Right lobe of liver (tissue), 6 donors: Measurements from ENCODE around the gene GRIP1. TPM values are rescaled to one million over a fixed set of nuclear protein-coding genes. Genes with fewer than 3 reads are reported as not detected.

Source experiments
- ATAC-seq, 4 donors: fragments of 200-7000 bp; cut with Tn5 transposase; one replicate each; pipeline ENCODE4 v1.9.1; 2020; ENCODE audit warnings: mild to moderate bottlenecking in 4 of 4, moderate library complexity in 4 of 4
- DNase-seq, 3 donors: peaks; one replicate each; pipeline ENCODE4 v3.0.0-alpha.2; 2020
- H3K27ac ChIP-seq, 3 donors: fragments of 200-600 bp; one replicate each; pipeline ENCODE4 v1.8.0; 2022
- H3K27me3 ChIP-seq, 2 donors: fragments of 200-600 bp; one replicate each; pipeline ENCODE4 v1.8.0; 2022
- H3K36me3 ChIP-seq, 4 donors: fragments of 200-600 bp; sonication (generic) in 1 of 4; one replicate each; pipeline versions ENCODE4 v1.5.1 to v1.8.0; 2017 to 2022; ENCODE audit warnings: control low read depth in 1 of 4
- H3K4me1 ChIP-seq, 4 donors: fragments of 200-600 bp; sonication (generic) in 1 of 4; one replicate each; pipeline versions ENCODE4 v1.5.1 to v1.8.0; 2017 to 2022; ENCODE audit warnings: control low read depth in 1 of 4
- H3K4me3 ChIP-seq, 3 donors: fragments of 200-600 bp; one replicate each; pipeline ENCODE4 v1.8.0; 2022
- H3K9me3 ChIP-seq, 4 donors: fragments of 200-600 bp; sonication (generic) in 1 of 4; one replicate each; pipeline versions ENCODE4 v1.5.1 to v1.8.0; 2017 to 2022; ENCODE audit warnings: control low read depth in 1 of 4
- POLR2A ChIP-seq: fragments of 450-650 bp; IDR thresholded peaks from one replicate; pipeline ENCODE4 v1.6.1; 2017; ENCODE audit warnings: antibody characterized with exemption, mild to moderate bottlenecking
- WGBS: methylation state at CpG from one replicate; pipeline ENCODE4 v1.1.6; 2018; ENCODE audit warnings: low coverage, low lambda C conversion rate; ENCODE audit not compliant: insufficient coverage; ENCODE audit errors: missing lambda C conversion rate; 5-methylcytosine and 5-hydroxymethylcytosine counted together
- intact Hi-C, 2 donors: fragments of 100-400 bp; cut with DNase I; formaldehyde crosslinking; loops; one replicate each; pipeline versions ENCODE4 v1.11.2 to v1.14.1; 2022
- total RNA-seq, 6 experiments: library from RNA; depleted of rRNA in 2 of 6; stranded (reverse); fragments of >200 nt in 2 of 6; fragmentation: NEBNext Ultra II Directional in 3 of 6; extraction: Animal tissue kit (Norgen Biotek cat#: 25700) in 3 of 6; gene quantifications; one replicate each; pipeline versions ENCODE4 v1.1.0 to v1.2.4, GENCODE V29; 2016 to 2023
- TF ChIP-seq, protein P1 (sequence below), 4 donors: fragments of 200-600 bp in 3 of 4; fragments of 450-650 bp in 1 of 4; IDR thresholded peaks; one replicate each; pipeline versions ENCODE4 v1.5.1 to v1.8.0; 2016 to 2022; ENCODE audit warnings: antibody characterized with exemption in 4 of 4, mild to moderate bottlenecking in 2 of 4
- donor health status: DM: no; HTN: yes; CAD: no.
- donor health status: DM: no; HTN: no; CAD: no.
- donor health status: DM: no; HTN: no; CAD: no.
- donor health status: DM: no; HTN: yes; CAD: no.
- donor health status: DM: no; HTN: yes; CAD: no.

GRIP1 gene
- total RNA-seq, 6 experiments from 2014 or later, result 0.22 to 0.78 (median 0.26) TPM; not detected in 3

DNA sequence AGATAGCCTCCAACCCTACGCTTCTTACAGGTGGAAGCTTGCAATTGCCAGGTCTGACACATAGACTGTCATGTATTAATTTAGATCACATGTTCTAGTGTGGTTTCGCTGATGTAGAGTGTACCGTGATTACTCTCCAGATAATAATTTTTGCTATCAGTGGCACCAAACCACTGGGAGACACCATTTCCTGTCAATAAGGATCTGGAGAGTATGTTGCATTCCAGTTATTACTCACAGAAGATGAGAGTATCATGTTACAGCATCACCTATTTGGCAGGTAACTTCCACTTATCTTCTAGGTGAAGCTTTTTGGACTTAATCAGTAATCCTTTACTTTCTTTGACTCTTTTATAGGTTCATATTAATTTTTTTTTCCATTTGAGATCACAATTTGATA lies 229.3 kb downstream of the GRIP1 start:
- TF ChIP-seq, protein P1, sequence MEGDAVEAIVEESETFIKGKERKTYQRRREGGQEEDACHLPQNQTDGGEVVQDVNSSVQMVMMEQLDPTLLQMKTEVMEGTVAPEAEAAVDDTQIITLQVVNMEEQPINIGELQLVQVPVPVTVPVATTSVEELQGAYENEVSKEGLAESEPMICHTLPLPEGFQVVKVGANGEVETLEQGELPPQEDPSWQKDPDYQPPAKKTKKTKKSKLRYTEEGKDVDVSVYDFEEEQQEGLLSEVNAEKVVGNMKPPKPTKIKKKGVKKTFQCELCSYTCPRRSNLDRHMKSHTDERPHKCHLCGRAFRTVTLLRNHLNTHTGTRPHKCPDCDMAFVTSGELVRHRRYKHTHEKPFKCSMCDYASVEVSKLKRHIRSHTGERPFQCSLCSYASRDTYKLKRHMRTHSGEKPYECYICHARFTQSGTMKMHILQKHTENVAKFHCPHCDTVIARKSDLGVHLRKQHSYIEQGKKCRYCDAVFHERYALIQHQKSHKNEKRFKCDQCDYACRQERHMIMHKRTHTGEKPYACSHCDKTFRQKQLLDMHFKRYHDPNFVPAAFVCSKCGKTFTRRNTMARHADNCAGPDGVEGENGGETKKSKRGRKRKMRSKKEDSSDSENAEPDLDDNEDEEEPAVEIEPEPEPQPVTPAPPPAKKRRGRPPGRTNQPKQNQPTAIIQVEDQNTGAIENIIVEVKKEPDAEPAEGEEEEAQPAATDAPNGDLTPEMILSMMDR (IDR thresholded peaks at IDR 0.05), result no peak
- TF ChIP-seq POLR2A, result no peak
- no peak overlapping the region for H3K4me3 ChIP-seq
- ATAC-seq, result no peak
- H3K27me3 ChIP-seq, result no peaks in the 10 kb centered on the region
- H3K4me1 ChIP-seq, result no peaks in the 10 kb centered on the region
- H3K36me3 ChIP-seq, result no peaks in the 10 kb centered on the region
- no peaks in the 10 kb centered on the region for H3K9me3 ChIP-seq
- 79% methylated on average over 3 of the region's 3 CpGs for WGBS
- intact Hi-C loops, result no loop called here
- H3K27ac ChIP-seq, result no peak overlapping the region
- DNase-seq, result no peak

DNA sequence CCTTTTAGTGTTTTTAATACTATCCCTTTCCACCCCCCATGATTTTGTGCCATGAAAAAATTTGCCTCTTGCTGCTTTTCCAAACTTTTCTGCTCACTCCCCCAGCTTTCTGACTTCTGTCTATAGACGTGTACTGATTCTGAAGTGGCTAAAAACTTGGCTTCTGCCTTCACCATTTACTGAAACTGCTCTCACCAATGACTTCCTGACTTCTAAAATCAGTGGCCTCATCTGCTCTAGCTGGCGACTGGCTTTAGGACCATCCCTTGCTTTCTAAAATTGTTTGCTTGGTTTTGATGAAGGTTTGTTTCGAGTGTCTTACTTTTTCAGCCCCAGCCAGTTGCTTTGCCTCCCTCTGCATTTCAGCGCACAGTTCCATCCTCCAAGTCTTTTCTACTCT lies 231.2 kb downstream of the GRIP1 start:
- H3K27me3 ChIP-seq, result no peaks in the 10 kb centered on the region
- H3K4me3 ChIP-seq, result no peak overlapping the region
- TF ChIP-seq POLR2A, result no peak
- TF ChIP-seq, protein P1 (IDR thresholded peaks at IDR 0.05), result no peak
- DNase-seq (no peak), ATAC-seq (no peak)
- no peaks in the 10 kb centered on the region for H3K36me3 ChIP-seq
- intact Hi-C loops, result no loop called here
- no peak overlapping the region for H3K27ac ChIP-seq
- H3K4me1 ChIP-seq, result peaks cover 0 to 2% (median 0%) of the 10 kb centered on the region in 4 donors
- no peaks in the 10 kb centered on the region for H3K9me3 ChIP-seq
- WGBS, result 49% methylated on average over 4 of the region's 4 CpGs

DNA sequence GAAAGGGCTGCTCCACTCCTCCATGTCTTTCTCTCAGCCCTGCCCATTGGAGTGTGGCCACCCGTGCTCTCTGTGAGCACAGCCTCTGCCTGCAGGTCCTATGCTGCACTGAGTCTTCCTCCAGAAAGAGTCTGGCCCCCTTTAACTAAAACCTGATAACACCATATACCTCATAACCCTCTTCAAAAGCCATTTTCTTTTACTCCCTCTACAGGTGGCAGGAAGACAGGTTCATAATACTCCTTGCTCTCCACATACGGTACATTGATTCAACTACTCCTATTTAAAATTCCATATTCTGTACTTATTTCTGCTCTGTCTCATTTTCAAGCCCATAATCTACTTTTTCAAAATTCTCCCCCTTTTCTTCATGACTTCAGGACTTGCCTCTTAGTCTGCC lies 232.6 kb downstream of the GRIP1 start:
- ATAC-seq (no peak), DNase-seq (no peak)
- TF ChIP-seq POLR2A, result no peak
- TF ChIP-seq, protein P1 (IDR thresholded peaks at IDR 0.05), result no peak
- H3K36me3 ChIP-seq, result no peaks in the 10 kb centered on the region
- intact Hi-C loops, result no loop called here
- H3K9me3 ChIP-seq, result no peaks in the 10 kb centered on the region
- H3K4me1 ChIP-seq, result peaks cover 0 to 2% (median 0%) of the 10 kb centered on the region in 4 donors
- 77% methylated on average over 2 of the region's 2 CpGs for WGBS
- no peak overlapping the region for H3K4me3 ChIP-seq
- H3K27me3 ChIP-seq, result no peaks in the 10 kb centered on the region
- H3K27ac ChIP-seq, result no peak overlapping the region

DNA sequence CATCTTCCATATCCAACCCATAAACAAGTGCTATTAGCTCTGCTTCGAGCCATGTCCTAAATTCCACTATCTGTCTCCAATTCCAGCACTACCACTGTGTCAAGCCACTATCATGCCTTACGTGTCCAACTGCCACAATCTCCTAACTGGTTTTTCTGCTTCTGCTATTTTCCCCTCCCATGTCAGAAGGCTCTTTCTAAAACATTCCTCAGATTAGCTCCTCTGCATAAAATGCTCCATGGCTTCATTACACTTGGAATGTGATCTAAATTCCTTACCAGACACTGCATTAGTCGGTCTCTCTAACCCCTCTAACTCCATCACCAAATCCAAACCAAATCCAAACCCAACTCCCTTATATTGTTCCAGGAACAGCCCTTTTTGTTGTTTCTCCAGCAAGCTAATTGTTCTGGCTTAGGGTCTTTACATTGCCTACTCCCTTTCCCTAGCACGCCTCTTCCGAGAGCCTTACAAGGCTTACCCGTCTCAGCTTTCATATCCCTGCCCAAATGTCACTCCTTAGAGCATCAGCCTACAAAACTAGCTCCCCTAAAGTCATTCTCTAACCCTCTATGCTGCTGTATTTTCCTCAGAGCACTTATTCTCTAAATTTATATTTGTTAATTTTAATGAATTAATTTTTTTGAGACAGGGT lies 236.8 kb downstream of the GRIP1 start:
- DNase-seq (no peak), ATAC-seq (no peak)
- no peak for TF ChIP-seq POLR2A
- TF ChIP-seq, protein P1 (IDR thresholded peaks at IDR 0.05), result no peak
- Histone ChIP-seq H3K4me1 (peaks cover 0 to 2% (median 0%) of the 10 kb centered on the region in 4 donors), H3K4me3 (no peak overlapping the region), H3K27me3 (no peaks in the 10 kb centered on the region), H3K9me3 (no peaks in the 10 kb centered on the region), H3K27ac (no peak overlapping the region), H3K36me3 (no peaks in the 10 kb centered on the region)
- WGBS, result 47% methylated on average over 6 of the region's 6 CpGs
- intact Hi-C loops, result no loop called here
